ENCODE results near the gene LAMC3.

LAMC3 gene

GRCh38 chr9:131001990-131002389, 7.0 kb upstream of the LAMC3 start:
- no peak for FAIRE-seq
- no peak for DNase-seq (ENCODE audit: insufficient read length, low spot score)
- TF ChIP-seq POLR2A (IDR thresholded peaks at IDR 0.05; ENCODE audit: low read depth, low read length) (no peak), TAF1 (IDR thresholded peaks at IDR 0.05; ENCODE audit: low read depth, low read length) (no peak), POLR2AphosphoS5 (IDR thresholded peaks at IDR 0.05; ENCODE audit: low read depth, low read length) (no peak), SPI1 (IDR thresholded peaks at IDR 0.05; ENCODE audit: low read depth, low read length) (no peak), PAX5 (IDR thresholded peaks at IDR 0.05; ENCODE audit: insufficient read depth, low read length, severe bottlenecking) (no peak), POU2F2 (IDR thresholded peaks at IDR 0.05; ENCODE audit: low read depth, low read length) (no peak)

GRCh38 chr9:131006601-131007000, 2.4 kb upstream of the LAMC3 start:
- FAIRE-seq (no peak), DNase-seq (ENCODE audit: insufficient read length, low spot score) (no peak)
- TF ChIP-seq POLR2A (IDR thresholded peaks at IDR 0.05; ENCODE audit: low read depth, low read length) (no peak), POU2F2 (IDR thresholded peaks at IDR 0.05; ENCODE audit: low read depth, low read length) (no peak), PAX5 (IDR thresholded peaks at IDR 0.05; ENCODE audit: insufficient read depth, low read length, severe bottlenecking) (no peak), POLR2AphosphoS5 (IDR thresholded peaks at IDR 0.05; ENCODE audit: low read depth, low read length) (no peak), SPI1 (IDR thresholded peaks at IDR 0.05; ENCODE audit: low read depth, low read length) (no peak), TAF1 (IDR thresholded peaks at IDR 0.05; ENCODE audit: low read depth, low read length) (no peak)

- no peak for FAIRE-seq
- no peak for DNase-seq (ENCODE audit: insufficient read length, low spot score)
- no peak for TF ChIP-seq POLR2AphosphoS5 (IDR thresholded peaks at IDR 0.05; ENCODE audit: low read depth, low read length)
- TF ChIP-seq PAX5 (IDR thresholded peaks at IDR 0.05; ENCODE audit: insufficient read depth, low read length, severe bottlenecking): no peak
- TF ChIP-seq POU2F2 (IDR thresholded peaks at IDR 0.05; ENCODE audit: low read depth, low read length): no peak
- TF ChIP-seq SPI1 (IDR thresholded peaks at IDR 0.05; ENCODE audit: low read depth, low read length): no peak
- no peak for TF ChIP-seq TAF1 (IDR thresholded peaks at IDR 0.05; ENCODE audit: low read depth, low read length)
- no peak for TF ChIP-seq POLR2A (IDR thresholded peaks at IDR 0.05; ENCODE audit: low read depth, low read length)
Measured at GRCh38 chr9:131008086-131008485, 888 bp upstream of the LAMC3 start.

- no peak for FAIRE-seq
- no peak for DNase-seq (ENCODE audit: insufficient read length, low spot score)
- TF ChIP-seq SPI1 (IDR thresholded peaks at IDR 0.05; ENCODE audit: low read depth, low read length) (no peak), POU2F2 (IDR thresholded peaks at IDR 0.05; ENCODE audit: low read depth, low read length) (no peak), POLR2AphosphoS5 (IDR thresholded peaks at IDR 0.05; ENCODE audit: low read depth, low read length) (no peak)
Measured at GRCh38 chr9:131008563-131008908, 438 bp upstream of the LAMC3 start.

- FAIRE-seq: no peak
Measured at GRCh38 chr9:131010482-131011273, 1.7 kb downstream of the LAMC3 start.

GRCh38 chr9:131011274-131012022, 2.5 kb downstream of the LAMC3 start:
- no peak for FAIRE-seq
- no peak for TF ChIP-seq POU2F2 (IDR thresholded peaks at IDR 0.05; ENCODE audit: low read depth, low read length)
- no peak for TF ChIP-seq SPI1 (IDR thresholded peaks at IDR 0.05; ENCODE audit: low read depth, low read length)
- TF ChIP-seq POLR2A (IDR thresholded peaks at IDR 0.05; ENCODE audit: low read depth, low read length): no peak
- no peak for TF ChIP-seq TAF1 (IDR thresholded peaks at IDR 0.05; ENCODE audit: low read depth, low read length)
- no peak for TF ChIP-seq PAX5 (IDR thresholded peaks at IDR 0.05; ENCODE audit: insufficient read depth, low read length, severe bottlenecking)
- TF ChIP-seq POLR2AphosphoS5 (IDR thresholded peaks at IDR 0.05; ENCODE audit: low read depth, low read length): no peak

More at GRCh38 chr9:131010482-131011273, 1.7 kb downstream of the LAMC3 start:
- DNase-seq (ENCODE audit: insufficient read length, low spot score): no peak
- TF ChIP-seq POLR2AphosphoS5 (IDR thresholded peaks at IDR 0.05; ENCODE audit: low read depth, low read length) (no peak), POU2F2 (IDR thresholded peaks at IDR 0.05; ENCODE audit: low read depth, low read length) (no peak), SPI1 (IDR thresholded peaks at IDR 0.05; ENCODE audit: low read depth, low read length) (no peak), POLR2A (IDR thresholded peaks at IDR 0.05; ENCODE audit: low read depth, low read length) (no peak), TAF1 (IDR thresholded peaks at IDR 0.05; ENCODE audit: low read depth, low read length) (no peak), PAX5 (IDR thresholded peaks at IDR 0.05; ENCODE audit: insufficient read depth, low read length, severe bottlenecking) (no peak)

GRCh38 chr9:131012023-131012334, 3.0 kb downstream of the LAMC3 start:
- TF ChIP-seq POU2F2 (IDR thresholded peaks at IDR 0.05; ENCODE audit: low read depth, low read length) (no peak), POLR2A (IDR thresholded peaks at IDR 0.05; ENCODE audit: low read depth, low read length) (no peak), PAX5 (IDR thresholded peaks at IDR 0.05; ENCODE audit: insufficient read depth, low read length, severe bottlenecking) (no peak), TAF1 (IDR thresholded peaks at IDR 0.05; ENCODE audit: low read depth, low read length) (no peak), POLR2AphosphoS5 (IDR thresholded peaks at IDR 0.05; ENCODE audit: low read depth, low read length) (no peak), SPI1 (IDR thresholded peaks at IDR 0.05; ENCODE audit: low read depth, low read length) (no peak)
- DNase-seq (ENCODE audit: insufficient read length, low spot score) (no peak), FAIRE-seq (no peak)

More at GRCh38 chr9:131011274-131012022, 2.5 kb downstream of the LAMC3 start:
- no peak for DNase-seq (ENCODE audit: insufficient read length, low spot score)

- DNase-seq (ENCODE audit: insufficient read length, low spot score): no peak
- TF ChIP-seq POLR2A (IDR thresholded peaks at IDR 0.05; ENCODE audit: low read depth, low read length) (no peak), POU2F2 (IDR thresholded peaks at IDR 0.05; ENCODE audit: low read depth, low read length) (no peak)
- no peak for FAIRE-seq
Measured at GRCh38 chr9:131012396-131012917, 3.5 kb downstream of the LAMC3 start.

GRCh38 chr9:131013015-131013755, 4.2 kb downstream of the LAMC3 start:
- TF ChIP-seq PAX5 (IDR thresholded peaks at IDR 0.05; ENCODE audit: insufficient read depth, low read length, severe bottlenecking): no peak
- no peak for TF ChIP-seq SPI1 (IDR thresholded peaks at IDR 0.05; ENCODE audit: low read depth, low read length)
- no peak for TF ChIP-seq POLR2AphosphoS5 (IDR thresholded peaks at IDR 0.05; ENCODE audit: low read depth, low read length)
- no peak for TF ChIP-seq POU2F2 (IDR thresholded peaks at IDR 0.05; ENCODE audit: low read depth, low read length)
- TF ChIP-seq POLR2A (IDR thresholded peaks at IDR 0.05; ENCODE audit: low read depth, low read length): no peak
- TF ChIP-seq TAF1 (IDR thresholded peaks at IDR 0.05; ENCODE audit: low read depth, low read length): no peak
- DNase-seq (ENCODE audit: insufficient read length, low spot score) (no peak), FAIRE-seq (no peak)
